ENCODE data around the gene SERINC5. TPM values are rescaled to one million over a fixed set of nuclear protein-coding genes. Genes with fewer than 3 reads are reported as not detected.
A peak's percentile ranks its signal among the peaks of the same experiment; 100 is the strongest.

Gene SERINC5
- polyA plus RNA-seq, 3 donors: 5.0 to 35.9 (median 7.3) TPM

GRCh38 chr5:80229902-80230255 is 26.0 kb downstream of the SERINC5 start:
- H3K27me3 ChIP-seq (ENCODE audit: control insufficient read depth in 2 of 2, insufficient read depth in 2 of 2, low read length in 2 of 2): no peaks in the 10 kb centered on the region
- DNase-seq: no peak
- Mint-ChIP-seq H3K4me3 (no peak overlapping the region), H3K4me1 (peaks cover 17% of the 10 kb centered on the region), H3K36me3 (peaks cover 0 to 2% of the 10 kb centered on the region in 2 donors), H3K9me3 (no peaks in the 10 kb centered on the region), H3K27me3 (ENCODE audit: low read depth in 3 of 3) (no peaks in the 10 kb centered on the region), H3K27ac (no peak overlapping the region)
- 85% methylated on average over 2 of the region's 4 CpGs for WGBS (ENCODE audit: insufficient coverage)
- no peak overlapping the region for H3K4me2 ChIP-seq (replicated peaks; ENCODE audit: extremely low read depth, low read length, poor library complexity, severe bottlenecking)
- peaks cover 49% of the 10 kb centered on the region for H3K79me2 ChIP-seq (ENCODE audit: insufficient read depth, low read length)
- no peak overlapping the region for H3K4me3 ChIP-seq (replicated peaks in 1 of 3; ENCODE audit: low read depth in 2 of 3, low read length in 3 of 3)
- H3K4me1 ChIP-seq (ENCODE audit: control insufficient read depth in 1 of 2, insufficient read depth in 2 of 2, low read length in 2 of 2): no peaks in the 10 kb centered on the region
- H3K27ac ChIP-seq (ENCODE audit: low read depth in 1 of 2, low read length in 2 of 2): peak overlapping the region in 1 of 2 donors; percentile 36
- intact Hi-C loops (cut with micrococcal nuclease): no loop called here
- H3K36me3 ChIP-seq (replicated peaks in 1 of 2; ENCODE audit: control insufficient read depth in 1 of 2, insufficient read depth in 2 of 2, low read length in 2 of 2): no peaks in the 10 kb centered on the region
- peaks cover 94% of the 10 kb centered on the region for H4K20me1 ChIP-seq (ENCODE audit: insufficient read depth, low read length)
- no peak overlapping the region for H3K9ac ChIP-seq (ENCODE audit: insufficient read depth, low read length, poor library complexity, severe bottlenecking)
- H3K9me3 ChIP-seq (replicated peaks in 1 of 2; ENCODE audit: control insufficient read depth in 1 of 2, insufficient read depth in 1 of 2, low read length in 2 of 2): no peaks in the 10 kb centered on the region
- H2AFZ ChIP-seq (ENCODE audit: insufficient read depth, low read depth, low read length, poor library complexity, severe bottlenecking): no peak overlapping the region
- TF ChIP-seq CTCF (IDR thresholded peaks at IDR 0.05): no peak

GRCh38 chr5:80227979-80228596 is 27.8 kb downstream of the SERINC5 start:
- H3K27ac ChIP-seq (ENCODE audit: low read depth in 1 of 2, low read length in 2 of 2): no peak overlapping the region
- no peaks in the 10 kb centered on the region for H3K27me3 ChIP-seq (ENCODE audit: control insufficient read depth in 2 of 2, insufficient read depth in 2 of 2, low read length in 2 of 2)
- intact Hi-C loops (cut with micrococcal nuclease): no loop called here
- no peaks in the 10 kb centered on the region for H3K4me1 ChIP-seq (ENCODE audit: control insufficient read depth in 1 of 2, insufficient read depth in 2 of 2, low read length in 2 of 2)
- peaks cover 0 to 2% of the 10 kb centered on the region in 2 donors for H3K36me3 Mint-ChIP-seq
- no peak overlapping the region for H3K4me3 Mint-ChIP-seq
- H3K27ac Mint-ChIP-seq: peak overlapping the region in 1 of 7 donors; percentile 62
- no peak overlapping the region for H3K4me2 ChIP-seq (replicated peaks; ENCODE audit: extremely low read depth, low read length, poor library complexity, severe bottlenecking)
- WGBS (ENCODE audit: insufficient coverage): 100% methylated on average over 2 of the region's 4 CpGs
- H3K36me3 ChIP-seq (replicated peaks in 1 of 2; ENCODE audit: control insufficient read depth in 1 of 2, insufficient read depth in 2 of 2, low read length in 2 of 2): no peaks in the 10 kb centered on the region
- no peaks in the 10 kb centered on the region for H3K9me3 ChIP-seq (replicated peaks in 1 of 2; ENCODE audit: control insufficient read depth in 1 of 2, insufficient read depth in 1 of 2, low read length in 2 of 2)
- peaks cover 91% of the 10 kb centered on the region for H4K20me1 ChIP-seq (ENCODE audit: insufficient read depth, low read length)
- H3K4me1 Mint-ChIP-seq: peaks cover 11% of the 10 kb centered on the region
- no peak for TF ChIP-seq CTCF (IDR thresholded peaks at IDR 0.05)
- no peak overlapping the region for H2AFZ ChIP-seq (ENCODE audit: insufficient read depth, low read depth, low read length, poor library complexity, severe bottlenecking)
- no peak overlapping the region for H3K4me3 ChIP-seq (replicated peaks in 1 of 3; ENCODE audit: low read depth in 2 of 3, low read length in 3 of 3)
- H3K9me3 Mint-ChIP-seq: peaks cover 0 to 2% (median 0%) of the 10 kb centered on the region in 7 donors
- DNase-seq: no peak
- no peak overlapping the region for H3K9ac ChIP-seq (ENCODE audit: insufficient read depth, low read length, poor library complexity, severe bottlenecking)
- H3K27me3 Mint-ChIP-seq (ENCODE audit: low read depth in 3 of 3): no peaks in the 10 kb centered on the region
- peaks cover 49% of the 10 kb centered on the region for H3K79me2 ChIP-seq (ENCODE audit: insufficient read depth, low read length)
